HG02798 (cell line): ENCODE data around the gene GSTA1.
"Not testable (repeated sequence)": the region's sequence is repeated elsewhere in the genome, so short reads cannot be mapped to it uniquely, and the experiment has no call there.

Experiments used
- ATAC-seq: cut with Tn5 transposase; IDR thresholded peaks from one replicate; pipeline ENCODE4 v1.9.1; 2021; ENCODE audit warnings: mild to moderate bottlenecking; ENCODE audit not compliant: unreplicated experiment, poor library complexity

Gene GSTA1

DNA sequence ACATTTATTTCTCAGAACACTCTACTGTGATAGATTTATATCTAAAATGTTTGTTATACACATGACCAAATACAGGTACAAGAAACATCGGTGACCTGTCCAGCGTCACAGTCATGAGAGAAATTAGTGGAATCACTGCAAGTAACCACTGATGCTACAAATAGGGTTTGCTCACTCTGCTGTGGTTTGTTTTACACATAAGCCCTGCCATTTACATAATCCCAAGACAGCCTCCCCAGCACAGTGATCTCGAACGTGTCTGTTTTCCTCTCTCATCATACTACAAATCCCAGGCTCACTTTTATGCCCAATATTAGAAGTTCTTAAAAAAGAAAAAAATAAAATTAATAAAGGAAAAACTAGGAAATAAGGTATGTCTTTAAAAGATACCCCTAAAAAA, 6.2 kb upstream of the GSTA1 start:
- ATAC-seq: not testable (repeated sequence)

DNA sequence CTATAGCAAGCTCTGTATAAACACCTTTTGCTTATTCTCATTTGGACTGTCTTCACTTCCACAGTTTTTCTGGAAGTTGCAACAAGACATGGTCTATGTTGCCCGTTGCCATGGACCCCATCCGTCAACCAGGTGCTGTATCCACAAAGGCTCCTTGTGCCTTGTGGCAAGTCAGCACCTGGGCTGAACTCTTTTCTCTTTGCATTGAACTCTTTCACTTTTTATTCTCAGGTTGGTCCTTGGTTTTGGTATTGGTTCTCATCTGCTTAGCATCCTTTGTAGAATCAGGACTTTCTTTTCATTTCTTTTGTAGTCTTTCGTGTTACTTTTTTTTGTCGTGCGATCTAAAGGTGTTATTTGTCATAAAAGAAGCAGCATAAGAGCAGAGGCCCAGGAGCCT, 5.0 kb upstream of the GSTA1 start:
- ATAC-seq: no peak

DNA sequence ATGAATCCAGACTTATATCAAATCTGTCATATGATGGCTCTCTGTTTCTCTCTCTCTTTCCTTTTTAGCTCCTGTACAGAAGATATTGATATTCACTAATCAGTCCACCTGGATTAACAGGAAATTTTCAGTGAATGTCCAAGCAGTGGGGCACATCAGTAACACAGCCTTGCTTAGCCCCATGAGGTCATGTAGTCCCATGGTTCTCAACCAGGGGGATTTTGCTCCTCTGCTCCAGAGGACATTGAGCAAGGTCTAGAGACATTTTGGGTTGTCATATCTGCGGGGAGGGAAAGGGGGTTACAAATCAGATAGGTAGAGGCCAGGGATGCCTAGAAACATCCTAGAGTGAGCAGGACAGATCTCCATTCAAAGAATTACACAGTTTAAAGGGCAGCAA, 810 bp downstream of the GSTA1 start:
- ATAC-seq: no peak

DNA sequence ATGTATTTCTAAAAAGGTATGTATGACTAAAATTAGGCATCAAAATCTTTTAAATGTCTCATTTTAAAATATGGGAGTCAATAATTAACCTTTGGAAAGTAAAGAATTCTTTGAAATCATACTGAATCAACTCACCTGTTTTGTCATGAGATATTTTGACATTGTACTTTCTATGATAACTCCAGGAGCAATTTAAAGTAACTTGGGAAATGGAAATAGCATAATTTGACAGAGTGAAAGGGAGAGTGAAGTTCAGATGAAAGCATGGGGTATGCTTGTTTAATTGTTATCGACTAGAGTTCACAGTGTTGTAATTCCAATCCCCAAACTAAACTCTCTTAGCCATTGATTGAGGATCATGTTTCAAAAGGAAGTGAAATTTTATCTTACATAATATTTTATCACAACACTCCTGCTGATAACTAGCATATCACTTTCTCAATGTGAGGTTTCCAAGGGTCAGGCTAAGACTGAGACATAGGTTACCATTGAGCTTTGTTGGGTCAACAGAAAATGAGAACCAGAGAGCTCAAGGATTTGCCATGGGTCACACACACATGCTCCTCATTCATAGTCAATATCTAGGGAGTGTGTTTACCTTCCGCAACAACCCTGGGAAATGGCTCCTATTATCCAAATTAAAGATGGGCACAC, 2.3 kb downstream of the GSTA1 start:
- no peak for ATAC-seq

DNA sequence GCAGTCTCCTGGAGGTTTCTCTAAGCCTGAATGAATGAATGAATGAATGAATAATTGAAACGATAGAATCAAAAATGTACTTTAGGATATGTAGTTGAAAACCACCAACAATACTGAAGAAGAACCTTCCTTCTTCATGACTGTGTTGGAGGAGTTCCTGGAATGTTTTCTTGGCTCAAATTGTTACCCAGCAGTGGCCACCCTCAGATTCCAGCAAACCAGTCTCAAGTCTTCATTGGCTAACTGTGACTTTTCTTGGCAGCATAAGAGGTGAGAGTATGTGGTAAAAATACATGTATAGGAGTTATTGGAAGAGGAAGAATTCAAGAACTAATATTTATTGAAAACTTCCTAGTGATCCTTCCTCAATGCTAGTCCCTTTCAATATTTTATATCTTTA, 4.3 kb downstream of the GSTA1 start:
- not testable (repeated sequence) for ATAC-seq

DNA sequence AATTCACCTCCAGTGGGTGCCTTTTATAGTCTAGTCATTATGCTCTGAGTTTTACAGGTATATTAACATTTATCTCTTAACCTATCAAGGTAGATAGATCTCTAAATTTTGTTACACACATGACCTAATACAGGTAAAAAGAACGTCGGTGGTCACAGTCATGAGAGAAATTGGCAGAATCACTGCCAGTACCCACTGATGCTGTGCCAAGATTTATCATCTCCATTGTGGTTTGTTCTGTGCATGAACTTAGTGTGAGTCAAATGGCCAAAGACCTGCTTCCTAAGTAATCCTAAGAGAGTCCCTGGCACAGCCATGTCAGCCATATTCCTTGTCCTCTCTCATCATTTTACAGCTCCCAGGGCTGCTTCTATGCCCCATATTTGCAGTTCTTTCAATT, 9.2 kb downstream of the GSTA1 start:
- not testable (repeated sequence) for ATAC-seq

GRCh38 chr6:52790861-52791260, 12.8 kb downstream of the GSTA1 start:
- ATAC-seq: no peak

DNA sequence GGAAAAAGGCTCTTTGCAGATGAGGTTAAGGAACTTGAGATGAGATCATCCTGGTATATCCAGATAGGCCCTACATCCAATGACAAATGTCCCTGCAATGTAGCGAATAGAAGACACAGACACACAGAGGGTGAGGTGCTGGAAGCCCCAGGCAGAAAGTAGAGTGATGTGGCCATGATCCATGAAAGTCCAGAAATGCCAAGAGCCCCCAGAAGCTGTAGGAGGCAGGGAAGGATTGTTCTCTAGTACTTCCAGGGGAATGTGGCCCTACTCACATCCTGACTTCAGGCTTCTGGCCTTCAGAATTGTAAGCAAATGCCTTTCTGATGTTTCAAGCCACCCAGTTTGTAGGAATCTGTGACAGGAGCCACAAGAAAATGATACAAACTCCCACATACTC, 14.0 kb downstream of the GSTA1 start:
- ATAC-seq: not testable (repeated sequence)

DNA sequence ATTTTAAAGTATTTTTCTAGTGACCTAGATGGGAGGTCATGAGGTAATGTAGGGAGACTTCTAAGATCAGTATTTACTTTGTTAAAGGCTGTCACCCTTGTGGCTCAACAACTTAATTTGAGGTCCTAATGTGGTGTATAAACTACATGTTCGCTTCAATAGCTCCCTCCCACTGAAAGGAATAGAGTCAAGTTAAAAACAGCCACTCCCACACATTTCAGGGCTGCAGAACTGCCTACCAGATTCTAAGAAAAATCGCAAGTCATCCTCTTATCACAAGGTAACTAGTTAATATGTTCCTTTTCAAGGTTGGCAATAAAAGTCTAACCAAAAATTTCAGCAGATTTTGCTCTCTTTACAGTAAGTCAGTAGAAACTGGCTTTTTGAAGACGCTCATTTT, 15.1 kb downstream of the GSTA1 start:
- no peak for ATAC-seq

DNA sequence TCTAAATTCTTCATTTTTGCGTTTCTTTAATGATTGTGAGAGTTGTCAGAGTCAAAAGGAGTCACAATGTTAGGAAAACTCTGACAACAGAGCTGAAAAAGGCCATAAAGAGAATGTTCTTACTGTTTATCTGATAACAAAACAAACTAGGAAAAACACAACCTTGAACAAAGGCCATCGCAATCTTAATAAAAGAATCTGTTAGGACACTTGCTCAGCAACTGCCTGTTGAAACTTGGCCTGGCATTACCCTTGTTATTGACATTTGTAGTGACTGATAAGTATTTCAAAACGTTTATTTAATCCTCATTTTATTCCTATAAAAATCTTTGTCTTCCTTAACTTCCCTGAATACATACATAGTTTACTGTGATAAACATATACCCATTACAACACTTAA, 15.7 kb downstream of the GSTA1 start:
- ATAC-seq: no peak

DNA sequence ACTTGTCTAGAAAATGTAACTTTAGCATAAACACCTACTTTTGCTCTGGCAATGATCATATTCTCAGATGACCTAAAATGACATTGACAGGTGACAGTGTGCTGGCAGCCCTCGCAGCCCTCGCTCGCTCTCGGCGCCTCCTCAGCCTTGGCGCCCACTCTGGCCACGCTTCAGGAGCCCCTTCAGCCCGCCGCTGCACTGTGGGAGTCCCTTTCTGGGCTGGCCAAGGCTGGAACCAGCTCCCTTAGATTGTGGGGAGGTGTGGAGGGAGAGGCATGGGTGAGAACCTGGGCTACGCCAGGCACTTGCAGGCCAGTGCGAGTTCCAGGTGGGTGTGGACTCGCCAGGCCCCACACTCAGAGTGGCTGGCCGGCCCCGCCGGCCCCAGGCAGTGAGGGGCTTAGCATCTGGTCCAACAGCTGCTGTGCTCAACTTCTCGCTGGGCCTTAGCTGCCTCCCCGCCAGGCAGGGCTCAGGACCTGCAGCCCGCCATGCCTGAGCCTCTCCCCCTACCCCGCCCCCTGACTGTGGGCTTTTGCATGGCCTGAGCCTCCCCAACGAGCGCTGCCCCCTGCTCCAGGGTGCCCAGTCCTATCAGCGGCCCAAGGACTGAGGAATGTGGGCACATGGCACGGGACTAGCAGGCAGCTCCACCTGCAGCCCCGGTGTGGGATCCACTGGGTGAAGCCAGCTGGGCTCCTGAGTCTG, 17.2 kb downstream of the GSTA1 start:
- no peak for ATAC-seq

DNA sequence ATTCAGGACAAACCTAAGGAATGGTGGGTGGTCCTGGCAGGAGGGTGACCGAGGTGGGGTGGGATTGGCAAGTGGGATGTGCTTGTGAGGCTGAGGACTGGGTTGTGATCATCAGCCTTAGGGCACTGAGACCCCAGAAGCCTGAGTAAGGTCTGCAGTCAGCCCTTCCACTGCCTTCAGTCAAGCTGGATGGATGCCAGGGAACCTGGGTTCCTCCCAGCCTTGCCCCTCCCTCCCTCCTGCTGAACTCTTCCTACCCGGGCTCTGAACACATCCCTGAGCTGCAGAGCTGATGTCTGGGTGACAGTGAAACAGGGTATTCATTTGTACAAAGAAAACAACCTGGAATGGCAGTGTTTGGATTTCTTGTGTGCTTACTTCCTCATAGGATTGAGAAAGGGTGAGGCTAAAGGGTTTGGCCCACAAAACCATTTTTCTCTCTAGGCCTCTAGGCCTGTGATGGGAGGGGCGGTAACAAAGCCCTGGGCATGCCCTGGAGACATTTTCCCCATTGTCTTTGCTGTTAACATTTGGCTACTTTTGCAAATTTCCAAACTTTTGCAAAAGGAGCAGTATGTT, 20.8 kb downstream of the GSTA1 start:
- ATAC-seq: not testable (repeated sequence)

- ATAC-seq: not testable (repeated sequence)
Measured at GRCh38 chr6:52782209-52782608, 21.4 kb downstream of the GSTA1 start.

GRCh38 chr6:52779237-52779636, 24.4 kb downstream of the GSTA1 start:
- no peak for ATAC-seq

GRCh38 chr6:52776711-52777351, 26.8 kb downstream of the GSTA1 start:
- not testable (repeated sequence) for ATAC-seq

GRCh38 chr6:52769399-52769798, 34.2 kb downstream of the GSTA1 start:
- ATAC-seq: not testable (repeated sequence)

DNA sequence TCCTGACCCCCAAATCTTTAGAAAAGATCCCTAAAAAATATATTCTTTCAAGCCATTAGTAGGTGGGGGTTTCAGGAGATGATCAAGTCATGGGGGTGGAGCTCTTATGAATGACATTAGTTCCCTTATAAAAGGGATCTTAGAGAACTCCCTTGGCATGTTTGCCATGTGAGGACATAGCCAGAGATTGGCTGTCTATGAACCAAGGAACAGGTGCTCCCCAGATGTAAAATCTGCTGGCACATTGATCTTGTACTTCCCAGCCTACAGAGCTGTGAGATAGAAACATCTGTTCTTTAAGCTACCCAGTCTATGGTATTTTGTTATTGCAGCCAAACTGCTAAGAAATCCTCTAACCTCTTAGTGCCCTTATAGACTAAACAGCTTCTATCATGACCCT, 36.0 kb downstream of the GSTA1 start:
- ATAC-seq: not testable (repeated sequence)

DNA sequence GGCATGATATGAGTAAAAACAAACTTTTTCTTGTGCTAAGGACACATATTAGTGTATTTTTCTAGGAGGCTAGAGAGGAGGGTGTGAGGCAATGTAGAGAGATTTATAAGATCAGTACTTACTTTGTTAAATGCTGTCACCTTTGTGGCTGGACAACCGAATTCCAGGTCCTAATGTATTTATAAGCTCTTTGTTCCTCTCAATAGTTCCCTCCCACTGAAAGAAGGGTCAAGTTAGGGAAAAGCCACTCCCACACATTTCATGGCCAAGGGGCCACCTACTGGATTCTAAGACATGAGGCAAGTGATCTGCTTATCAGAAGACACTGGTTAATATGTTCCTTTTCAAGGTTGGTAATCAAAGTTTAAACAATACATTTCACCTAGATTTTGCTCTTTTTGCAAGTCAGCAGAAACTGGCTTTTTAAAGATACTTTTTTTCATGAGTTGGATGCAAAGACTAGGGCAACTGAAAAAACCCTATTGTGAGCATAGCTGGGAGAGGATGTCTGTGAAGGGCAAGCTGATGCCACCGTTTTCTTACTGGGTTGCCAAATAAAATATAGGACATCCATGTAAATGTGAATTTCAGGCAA, 40.2 kb downstream of the GSTA1 start, which contains the start of gene GSTA2:
TSS of gene GSTA2 (minus strand) at position 154 of the 595 bp plus-strand sequence. CDS start 5,528 bp downstream, outside the sequence.
- not testable (repeated sequence) for ATAC-seq

- ATAC-seq: not testable (repeated sequence)
Measured at GRCh38 chr6:52761673-52762491, 41.7 kb downstream of the GSTA1 start.
